Rectal smooth muscle tissue (tissue), 1 donor: Measurements from ENCODE around the gene CD300LB.

Experiments
- H3K27ac ChIP-seq: one replicate; pipeline ENCODE4 v1.7.0; 2013; ENCODE audit warnings: low read depth, low read length, inconsistent platforms
- H3K27me3 ChIP-seq: one replicate; pipeline ENCODE4 v1.7.0; 2013; ENCODE audit warnings: low read length; ENCODE audit not compliant: control insufficient read depth, insufficient read depth
- H3K36me3 ChIP-seq: one replicate; pipeline ENCODE4 v1.7.0; 2013; ENCODE audit warnings: low read length; ENCODE audit not compliant: control insufficient read depth, insufficient read depth
- H3K4me1 ChIP-seq: one replicate; pipeline ENCODE4 v1.7.0; 2013; ENCODE audit warnings: low read length; ENCODE audit not compliant: control insufficient read depth, insufficient read depth
- H3K4me3 ChIP-seq: one replicate; pipeline ENCODE4 v1.7.0; 2013; ENCODE audit warnings: low read length
- H3K9ac ChIP-seq: one replicate; pipeline ENCODE4 v1.7.0; 2013; ENCODE audit warnings: low read length

Gene CD300LB

DNA sequence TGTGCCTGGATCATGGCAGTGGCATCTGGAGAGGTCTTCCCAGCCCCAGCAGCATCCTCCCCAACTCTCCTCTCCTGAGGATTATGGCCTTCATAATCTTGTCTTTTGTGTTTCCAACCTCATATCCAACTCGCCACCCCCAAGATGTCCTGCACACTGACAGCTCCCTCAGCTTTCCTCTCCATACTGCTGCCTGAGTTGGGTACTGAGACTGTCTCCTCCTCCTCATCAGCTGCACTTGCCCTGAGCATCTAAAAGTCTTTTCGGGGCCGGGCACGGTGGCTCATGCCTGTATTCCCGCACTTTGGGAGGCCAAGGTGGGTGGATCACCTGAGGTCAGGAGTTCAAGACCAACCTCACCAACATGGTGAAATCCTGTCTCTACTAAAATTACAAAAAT lies 2.0 kb downstream of the CD300LB start:
- no peak overlapping the region for H3K9ac ChIP-seq
- no peaks in the 10 kb centered on the region for H3K36me3 ChIP-seq
- no peaks in the 10 kb centered on the region for H3K4me1 ChIP-seq
- no peaks in the 10 kb centered on the region for H3K27me3 ChIP-seq
- H3K27ac ChIP-seq = no peak overlapping the region
- no peak overlapping the region for H3K4me3 ChIP-seq

DNA sequence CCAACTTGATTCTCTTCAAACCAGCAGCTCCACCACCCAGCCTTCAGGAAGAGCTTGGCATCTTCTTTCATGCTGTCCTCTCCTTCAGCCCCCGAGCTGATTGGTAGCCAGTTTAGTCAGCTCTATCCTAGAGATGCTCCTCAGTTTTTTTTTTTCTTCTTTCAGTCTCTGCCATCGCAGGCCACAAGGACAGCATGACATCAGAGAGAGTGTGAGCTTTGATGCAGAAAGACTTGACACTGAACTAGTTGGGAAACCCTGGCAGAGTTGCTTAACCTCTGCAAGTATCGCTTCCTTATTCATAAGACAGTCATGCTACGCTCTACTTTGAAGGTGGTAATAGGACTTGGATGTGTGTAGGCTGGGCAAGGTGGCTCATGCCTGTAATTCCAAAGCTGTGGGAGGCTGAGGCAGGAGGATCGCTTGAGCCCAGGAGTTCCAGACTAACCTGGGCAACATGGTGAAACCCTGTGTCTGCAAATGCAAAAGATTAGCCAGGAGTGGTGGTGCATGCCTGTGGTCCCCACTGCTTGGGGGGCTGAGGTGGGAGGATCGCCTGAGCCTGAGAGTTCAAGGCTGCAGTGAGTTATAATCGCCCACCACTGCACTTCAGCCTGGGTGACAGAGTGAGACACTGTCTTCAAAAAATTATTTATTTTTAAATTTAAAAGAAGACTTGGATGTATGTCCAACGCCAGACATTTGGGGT lies 2.6 kb downstream of the CD300LB start:
- H3K27ac ChIP-seq = no peak overlapping the region
- no peak overlapping the region for H3K4me3 ChIP-seq

DNA sequence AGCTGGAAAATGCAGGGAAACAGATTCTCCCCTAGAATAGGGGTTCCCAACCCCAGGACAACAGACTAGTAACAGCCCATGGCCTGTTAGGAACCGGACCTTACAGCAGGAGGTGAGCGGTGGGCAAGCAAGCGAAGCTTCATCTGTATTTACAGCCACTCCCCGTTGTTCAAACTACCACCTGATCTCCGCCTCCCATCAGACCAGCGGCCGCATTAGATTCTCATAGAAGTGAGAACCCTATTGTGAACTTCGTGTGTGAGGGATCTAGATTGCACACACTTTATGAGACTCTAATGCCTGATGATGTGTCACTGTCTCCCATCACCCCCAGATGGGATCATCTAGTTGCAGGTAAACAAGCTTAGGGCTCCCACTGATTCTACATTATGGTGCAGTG lies 3.5 kb downstream of the CD300LB start:
- Histone ChIP-seq H3K4me3 (no peak overlapping the region), H3K27me3 (no peaks in the 10 kb centered on the region), H3K4me1 (no peaks in the 10 kb centered on the region), H3K9ac (no peak overlapping the region), H3K27ac (no peak overlapping the region), H3K36me3 (no peaks in the 10 kb centered on the region)

More for the DNA sequence above, 2.6 kb downstream of the CD300LB start:
- H3K9ac ChIP-seq = no peak overlapping the region
- H3K27me3 ChIP-seq = no peaks in the 10 kb centered on the region
- H3K4me1 ChIP-seq = no peaks in the 10 kb centered on the region
- no peaks in the 10 kb centered on the region for H3K36me3 ChIP-seq

DNA sequence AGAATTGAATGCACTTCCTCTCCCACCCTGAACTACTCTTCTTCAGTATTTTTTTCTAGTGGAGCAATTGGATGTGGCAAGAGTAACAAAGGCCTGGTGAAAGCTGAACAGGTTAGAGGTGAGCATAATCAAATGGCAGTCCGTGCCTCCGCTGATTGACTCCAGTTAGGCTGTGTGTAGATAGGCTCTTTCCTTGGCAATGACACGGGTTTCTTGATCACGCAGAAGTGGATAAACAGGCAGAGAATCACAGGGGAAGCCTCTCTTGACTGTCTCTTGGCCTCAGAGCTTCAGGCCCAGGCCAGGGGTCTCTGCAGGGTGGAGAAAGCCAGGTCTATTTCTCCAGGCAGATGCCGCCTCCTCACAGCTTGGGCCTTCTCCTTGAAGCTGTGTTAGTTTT lies 4.2 kb downstream of the CD300LB start:
- H3K27me3 ChIP-seq = no peaks in the 10 kb centered on the region
- no peaks in the 10 kb centered on the region for H3K4me1 ChIP-seq
- H3K36me3 ChIP-seq = no peaks in the 10 kb centered on the region
- H3K27ac ChIP-seq = no peak overlapping the region
- no peak overlapping the region for H3K9ac ChIP-seq
- no peak overlapping the region for H3K4me3 ChIP-seq

DNA sequence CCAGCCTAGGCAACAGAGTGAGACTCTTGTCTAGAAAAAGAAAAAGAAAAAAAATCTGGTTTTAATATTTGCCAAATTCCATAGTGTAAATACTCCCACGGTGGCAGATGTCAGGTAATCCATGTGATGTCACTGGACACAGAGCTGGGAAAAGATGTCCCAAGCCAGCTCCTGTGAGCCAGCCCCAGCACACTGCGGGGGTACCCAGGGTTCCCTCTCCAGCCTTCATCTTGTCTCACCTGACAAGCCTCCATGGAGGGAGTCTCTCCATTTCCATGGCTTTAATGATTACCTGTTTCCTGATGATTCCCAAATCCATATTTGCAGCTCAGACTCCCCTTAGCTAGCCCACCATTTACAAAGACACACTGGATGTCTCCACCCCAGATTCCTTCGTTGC lies 4.6 kb downstream of the CD300LB start:
- Histone ChIP-seq H3K27me3 (no peaks in the 10 kb centered on the region), H3K9ac (no peak overlapping the region), H3K4me3 (no peak overlapping the region), H3K36me3 (no peaks in the 10 kb centered on the region), H3K4me1 (no peaks in the 10 kb centered on the region), H3K27ac (no peak overlapping the region)

DNA sequence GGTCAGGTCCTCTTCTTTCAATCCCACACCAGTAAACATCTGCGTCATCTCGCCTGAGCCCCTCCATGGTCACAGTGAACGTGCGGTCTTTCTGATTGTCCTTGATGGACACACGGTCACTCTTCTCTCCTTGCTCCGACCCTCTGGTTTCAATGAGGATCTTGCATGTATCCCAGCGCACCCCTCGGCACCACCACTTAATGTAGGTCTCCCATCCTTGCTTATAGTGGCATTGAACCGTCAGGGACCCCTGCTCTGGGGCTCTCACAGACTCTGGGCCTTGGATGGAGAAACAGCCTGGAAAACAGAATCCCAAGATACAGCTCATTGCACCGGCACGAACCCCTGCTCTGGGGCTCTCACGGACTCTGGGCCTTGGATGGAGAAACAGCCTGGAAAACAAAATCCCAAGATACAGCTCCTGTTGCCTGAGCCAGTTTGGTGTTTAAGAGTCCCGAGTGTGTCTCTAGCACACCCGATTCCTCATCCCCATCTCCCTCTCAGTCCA lies 5.4 kb downstream of the CD300LB start:
- no peaks in the 10 kb centered on the region for H3K27me3 ChIP-seq
- H3K36me3 ChIP-seq = no peaks in the 10 kb centered on the region
- no peak overlapping the region for H3K9ac ChIP-seq
- no peak overlapping the region for H3K27ac ChIP-seq
- H3K4me3 ChIP-seq = no peak overlapping the region
- H3K4me1 ChIP-seq = no peaks in the 10 kb centered on the region

DNA sequence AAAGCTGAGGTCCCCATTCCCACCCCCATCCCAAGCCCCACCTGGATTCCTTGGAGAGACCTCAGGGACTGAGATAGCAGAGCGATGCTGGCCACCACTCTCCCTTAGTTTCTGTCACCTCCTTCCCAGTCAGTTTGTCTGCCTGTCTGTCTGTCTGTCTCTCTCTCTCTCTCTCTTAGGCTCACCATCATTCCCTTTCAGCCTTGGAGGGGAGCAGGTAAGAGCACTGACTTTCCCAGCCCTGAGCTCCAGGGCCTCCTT lies 5.9 kb downstream of the CD300LB start:
- Histone ChIP-seq H3K27me3 (no peaks in the 10 kb centered on the region), H3K4me3 (no peak overlapping the region), H3K9ac (no peak overlapping the region), H3K4me1 (no peaks in the 10 kb centered on the region), H3K36me3 (no peaks in the 10 kb centered on the region), H3K27ac (no peak overlapping the region)

DNA sequence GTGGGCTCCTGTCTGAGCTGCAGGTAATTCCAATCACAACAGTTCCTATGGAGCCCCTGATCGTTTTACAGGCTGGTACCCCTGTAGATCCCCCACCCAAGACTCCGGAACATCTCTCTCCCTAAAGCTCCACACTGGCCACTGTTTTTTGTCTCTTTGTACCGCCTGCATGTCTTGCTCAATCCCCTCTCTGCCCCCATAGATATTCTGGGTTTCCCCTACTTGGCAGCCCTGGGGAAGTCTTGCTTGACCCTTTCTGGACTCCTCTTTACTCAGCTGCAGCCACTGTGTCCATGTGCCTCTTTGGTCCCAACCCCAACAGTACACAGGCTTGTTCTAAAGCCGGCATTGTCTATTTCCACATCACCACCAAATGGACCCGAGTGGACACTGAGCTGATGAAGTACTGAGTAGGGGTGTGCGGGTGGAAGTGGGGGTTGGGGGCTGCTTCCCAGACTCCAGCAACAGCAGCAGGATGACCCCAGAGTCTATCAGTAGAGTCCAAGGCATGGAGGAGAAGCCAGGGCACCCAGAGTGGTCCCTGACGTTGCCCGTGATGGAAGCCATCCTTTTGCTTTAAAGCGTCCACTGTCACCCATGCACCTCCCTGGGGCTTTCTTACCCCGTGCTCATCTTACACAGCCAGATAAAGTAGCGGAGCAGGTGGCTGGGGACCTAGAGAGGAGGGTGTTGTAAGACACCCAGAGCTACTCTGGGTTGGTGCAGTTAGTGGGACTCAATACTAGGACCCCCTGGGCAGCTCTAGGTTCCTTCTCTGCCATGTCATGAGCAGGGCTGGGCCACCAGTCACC lies 6.4 kb downstream of the CD300LB start:
- no peak overlapping the region for H3K4me3 ChIP-seq
- H3K27me3 ChIP-seq = no peaks in the 10 kb centered on the region
- H3K27ac ChIP-seq = no peak overlapping the region
- no peaks in the 10 kb centered on the region for H3K4me1 ChIP-seq
- H3K9ac ChIP-seq = no peak overlapping the region
- H3K36me3 ChIP-seq = no peaks in the 10 kb centered on the region

DNA sequence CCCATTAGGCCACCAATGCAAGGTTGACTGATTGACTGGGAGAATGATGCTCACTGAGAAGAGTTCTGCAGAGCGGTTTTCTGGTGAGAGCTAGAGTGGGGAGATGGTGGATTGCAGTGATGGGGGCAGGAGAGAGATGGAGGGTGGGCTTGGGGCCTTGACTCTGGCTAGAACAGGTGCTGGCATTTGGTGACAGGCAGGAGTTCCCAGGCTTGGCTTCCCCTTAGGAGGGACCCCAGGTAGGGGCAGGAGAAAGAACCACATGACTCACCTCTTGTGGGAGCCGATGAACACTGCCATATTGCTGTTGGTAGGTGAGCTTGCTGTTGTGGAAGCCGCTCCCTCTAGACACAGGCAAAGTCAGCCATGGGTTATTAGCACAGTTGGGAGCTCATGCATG lies 8.0 kb downstream of the CD300LB start:
- no peak overlapping the region for H3K27ac ChIP-seq

DNA sequence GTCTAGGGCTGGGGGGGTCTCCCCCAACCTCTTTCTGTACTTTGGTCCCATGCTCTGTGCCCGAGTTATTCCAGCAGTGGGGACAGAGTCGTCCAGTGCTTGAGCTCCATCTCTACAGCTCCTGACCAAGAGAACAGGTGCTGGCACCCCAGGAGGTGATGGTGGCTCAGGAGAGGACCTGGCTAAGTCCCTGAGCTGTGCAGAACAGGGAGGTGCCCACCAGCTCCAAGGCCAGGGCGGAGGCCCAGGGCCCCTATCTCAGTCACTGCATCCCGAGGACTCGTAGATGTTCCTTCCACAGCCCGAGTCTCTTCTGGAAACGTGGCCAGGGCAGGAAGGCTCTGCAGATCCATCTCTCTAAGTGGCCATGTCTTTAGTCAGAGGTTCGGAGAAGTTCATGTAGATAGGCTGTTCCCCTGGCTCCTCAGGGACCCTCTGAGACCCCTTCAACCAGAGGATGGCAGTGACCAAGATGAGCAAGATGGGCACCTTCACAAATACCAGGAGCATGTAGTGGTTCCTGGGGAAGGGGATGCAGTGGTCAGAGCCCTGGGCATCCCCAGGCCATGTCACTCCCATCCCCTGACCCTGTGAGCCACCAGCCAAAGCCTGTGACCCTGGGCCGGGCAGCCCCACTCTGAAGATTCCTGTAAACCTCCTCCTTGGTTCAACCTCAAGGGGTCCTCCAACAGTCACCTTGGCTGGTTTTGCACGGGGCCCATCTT lies 8.7 kb downstream of the CD300LB start:
- no peak overlapping the region for H3K9ac ChIP-seq
- H3K27ac ChIP-seq = no peak overlapping the region
- no peak overlapping the region for H3K4me3 ChIP-seq
- H3K4me1 ChIP-seq = no peaks in the 10 kb centered on the region
- no peaks in the 10 kb centered on the region for H3K27me3 ChIP-seq
- H3K36me3 ChIP-seq = no peaks in the 10 kb centered on the region

More for the DNA sequence above, 8.0 kb downstream of the CD300LB start:
- no peaks in the 10 kb centered on the region for H3K36me3 ChIP-seq
- no peak overlapping the region for H3K4me3 ChIP-seq
- no peaks in the 10 kb centered on the region for H3K27me3 ChIP-seq
- no peak overlapping the region for H3K9ac ChIP-seq
- no peaks in the 10 kb centered on the region for H3K4me1 ChIP-seq

DNA sequence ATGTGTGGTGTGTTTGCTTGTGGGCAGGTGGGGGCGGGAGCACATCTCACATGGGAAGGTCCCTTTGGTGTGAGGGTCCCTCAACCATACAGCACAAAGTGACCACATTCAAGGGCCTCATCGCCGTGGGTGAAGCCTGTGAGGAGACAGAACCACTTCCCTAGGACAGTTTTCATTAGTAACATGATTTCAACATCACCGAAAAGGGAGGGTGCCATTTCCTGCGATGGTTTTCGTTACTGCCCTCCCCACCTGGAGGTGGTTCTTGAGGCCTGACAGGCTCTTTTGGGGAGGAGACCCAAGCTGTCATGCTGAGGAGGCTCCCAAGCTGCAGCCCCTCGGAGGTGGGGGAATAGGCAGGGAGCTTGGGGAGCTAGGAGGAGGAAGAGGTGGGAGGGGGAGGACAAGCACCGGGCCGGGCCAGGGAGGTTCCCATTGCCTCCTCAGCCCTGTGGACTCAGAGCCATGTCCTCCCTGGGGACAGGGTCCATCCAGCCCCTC lies 9.5 kb downstream of the CD300LB start:
- no peaks in the 10 kb centered on the region for H3K27me3 ChIP-seq
- H3K9ac ChIP-seq = no peak overlapping the region
- H3K4me1 ChIP-seq = no peaks in the 10 kb centered on the region
- H3K4me3 ChIP-seq = no peak overlapping the region
- no peaks in the 10 kb centered on the region for H3K36me3 ChIP-seq
- H3K27ac ChIP-seq = no peak overlapping the region

DNA sequence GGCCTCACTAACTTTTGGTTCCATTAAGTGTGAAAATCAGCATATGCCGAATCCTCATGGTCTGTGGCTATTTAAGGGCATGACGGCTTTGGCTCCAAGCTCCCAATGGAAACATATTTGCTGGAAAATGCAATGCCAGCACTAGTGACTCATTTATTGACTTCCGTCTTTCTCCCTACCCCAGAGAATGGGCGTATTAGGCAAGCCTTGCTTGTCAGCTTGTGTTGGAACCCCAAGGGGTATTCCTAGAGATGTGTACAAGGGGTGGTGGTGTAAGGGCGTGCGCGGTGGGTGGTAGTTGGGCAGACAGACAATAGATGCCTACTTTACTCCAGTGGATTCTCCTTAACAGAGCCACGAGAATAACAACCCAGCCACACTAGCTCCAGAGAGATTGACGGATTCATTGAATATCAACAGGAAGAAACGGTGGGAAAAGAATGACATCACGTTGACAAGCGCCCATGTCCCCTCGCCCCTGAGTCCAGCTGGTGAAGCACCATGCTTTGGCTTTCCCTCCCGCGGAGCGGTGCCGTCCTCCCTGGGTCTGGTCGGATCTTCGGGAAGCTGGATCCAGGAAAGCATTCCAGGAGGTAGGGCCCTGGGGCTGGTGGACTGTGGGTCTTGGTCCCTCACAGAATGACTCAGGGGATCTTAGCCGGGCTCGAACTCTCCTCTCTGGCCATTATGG lies 10.3 kb downstream of the CD300LB start:
- no peak overlapping the region for H3K4me3 ChIP-seq
- no peak overlapping the region for H3K27ac ChIP-seq
- H3K9ac ChIP-seq = no peak overlapping the region
- no peaks in the 10 kb centered on the region for H3K4me1 ChIP-seq
- no peaks in the 10 kb centered on the region for H3K27me3 ChIP-seq
- H3K36me3 ChIP-seq = no peaks in the 10 kb centered on the region
